WTC11 (cell line): ENCODE measurements around the gene BBS9. TPM values are rescaled to one million over a fixed set of nuclear protein-coding genes. Genes with fewer than 3 reads are reported as not detected.

ENCODE experiments used
- ATAC-seq: fragments of 200-7000 bp; cut with Tn5 transposase; 2 replicates; pipeline ENCODE4 v1.10.0; 2021; ENCODE audit warnings: mild to moderate bottlenecking, moderate library complexity
- CTCF ChIA-PET: fragments of 300-600 bp; sonication (Branson Sonifier 250); formaldehyde crosslinking; loops from one replicate; lab custom pipeline; 2021; ENCODE audit warnings: antibody characterized with exemption; lab: Charles Lee
- POLR2A ChIA-PET: fragments of 350-600 bp; sonication (Branson Sonifier 250); formaldehyde crosslinking; loops from one replicate; lab custom pipeline; 2021; ENCODE audit warnings: antibody characterized with exemption; lab: Charles Lee
- DNase-seq: peaks from one replicate; pipeline ENCODE4 v3.0.0; 2021; ENCODE audit warnings: low spot score
- H3K27ac Mint-ChIP-seq: 2 replicates; pipeline ENCODE4 v1.8.0; 2021; ENCODE audit warnings: mixed read lengths
- H3K27me3 Mint-ChIP-seq: 2 replicates; pipeline ENCODE4 v1.8.0; 2021; ENCODE audit warnings: low read depth, mild to moderate bottlenecking, moderate library complexity, mixed read lengths
- H3K36me3 Mint-ChIP-seq: 2 replicates; pipeline ENCODE4 v1.8.0; 2021; ENCODE audit warnings: mixed read lengths
- H3K4me1 Mint-ChIP-seq: 2 replicates; pipeline ENCODE4 v1.8.0; 2022; ENCODE audit warnings: mixed read lengths
- H3K4me3 Mint-ChIP-seq: 2 replicates; pipeline ENCODE4 v1.8.0; 2021; ENCODE audit warnings: mild to moderate bottlenecking, moderate library complexity, mixed read lengths
- H3K9me3 Mint-ChIP-seq: 2 replicates; pipeline ENCODE4 v1.8.0; 2021; ENCODE audit warnings: mixed read lengths
- FOXJ3 ChIP-seq: sonication (generic); formaldehyde crosslinking; IDR thresholded peaks from 2 replicates; pipeline ENCODE4 v1.9.0; 2021; ENCODE audit warnings: missing genetic modification reagents, mild to moderate bottlenecking, borderline replicate concordance
- FOXK1 ChIP-seq: sonication (generic); formaldehyde crosslinking; IDR thresholded peaks from 2 replicates; pipeline ENCODE4 v1.8.0; 2022; ENCODE audit warnings: mild to moderate bottlenecking, moderate library complexity, missing genetic modification reagents
- GABPB1 ChIP-seq: sonication (generic); formaldehyde crosslinking; IDR thresholded peaks from 2 replicates; pipeline ENCODE4 v1.8.1; 2023; ENCODE audit warnings: mild to moderate bottlenecking, missing genetic modification reagents
- NR1H2 ChIP-seq: sonication (generic); formaldehyde crosslinking; IDR thresholded peaks from 2 replicates; pipeline ENCODE4 v1.9.0; 2021; ENCODE audit warnings: mild to moderate bottlenecking, moderate library complexity, missing genetic modification reagents
- NR2C2 ChIP-seq: sonication (generic); formaldehyde crosslinking; IDR thresholded peaks from 2 replicates; pipeline ENCODE4 v1.8.0; 2022; ENCODE audit warnings: mild to moderate bottlenecking, missing genetic modification reagents
- SMAD3 ChIP-seq: sonication (generic); formaldehyde crosslinking; IDR thresholded peaks from 2 replicates; pipeline ENCODE4 v1.8.0; 2022; ENCODE audit warnings: missing genetic modification reagents, mild to moderate bottlenecking, borderline replicate concordance
- TEAD4 ChIP-seq: sonication (generic); formaldehyde crosslinking; IDR thresholded peaks from 2 replicates; pipeline ENCODE4 v1.8.0; 2022; ENCODE audit warnings: mild to moderate bottlenecking, missing genetic modification reagents
- TP53 ChIP-seq: sonication (generic); formaldehyde crosslinking; IDR thresholded peaks from 2 replicates; pipeline ENCODE4 v1.8.1; 2023; ENCODE audit warnings: mild to moderate bottlenecking, missing genetic modification reagents
- ZNF219 ChIP-seq: sonication (generic); formaldehyde crosslinking; IDR thresholded peaks from 2 replicates; pipeline ENCODE4 v1.8.0; 2023; ENCODE audit warnings: missing genetic modification reagents, mild to moderate bottlenecking, borderline replicate concordance
- ZNF317 ChIP-seq: sonication (generic); formaldehyde crosslinking; IDR thresholded peaks from 2 replicates; pipeline ENCODE4 v1.8.1; 2023; ENCODE audit warnings: low read depth, mild to moderate bottlenecking, moderate library complexity, missing genetic modification reagents, borderline replicate concordance
- ZNF416 ChIP-seq: fragments of 250-450 bp; sonication (Bioruptor Pico); IDR thresholded peaks from 2 replicates; pipeline ENCODE4 v1.9.0; 2021; ENCODE audit warnings: mild to moderate bottlenecking, inconsistent platforms
- ZNF423 ChIP-seq: fragments of 250-450 bp; sonication (Bioruptor Pico); IDR thresholded peaks from 2 replicates; pipeline ENCODE4 v2.1.2; 2022; ENCODE audit warnings: mild to moderate bottlenecking, moderate library complexity
- ZNF671 ChIP-seq: fragments of 250-450 bp; sonication (Bioruptor Pico); IDR thresholded peaks from 2 replicates; pipeline ENCODE4 v1.8.0; 2021; ENCODE audit warnings: mild to moderate bottlenecking
- total RNA-seq: library from RNA; stranded (reverse); gene quantifications from 3 replicates; pipeline ENCODE4 v1.2.3, GENCODE V29; 2021
- TF ChIP-seq, protein P1 (sequence below): fragments of 250-450 bp; sonication (Bioruptor Pico); conservative IDR thresholded peaks from 2 replicates; pipeline ENCODE4 v1.9.0; 2021; ENCODE audit warnings: mild to moderate bottlenecking
- TF ChIP-seq, protein P2 (sequence below): fragments of 250-450 bp; sonication (Bioruptor Pico); IDR thresholded peaks from 2 replicates; pipeline ENCODE4 v1.9.0; 2021; ENCODE audit warnings: mild to moderate bottlenecking
- TF ChIP-seq, protein P3 (sequence below): sonication (generic); formaldehyde crosslinking; IDR thresholded peaks from 2 replicates; pipeline ENCODE4 v1.8.0; 2022; ENCODE audit warnings: missing genetic modification reagents
- TF ChIP-seq, protein P4 (sequence below): sonication (generic); formaldehyde crosslinking; IDR thresholded peaks from 2 replicates; pipeline ENCODE4 v1.8.1; 2022; ENCODE audit warnings: low read depth, mild to moderate bottlenecking, moderate library complexity, missing genetic modification reagents, borderline replicate concordance
- TF ChIP-seq, protein P5 (sequence below): sonication (generic); formaldehyde crosslinking; IDR thresholded peaks from 2 replicates; pipeline ENCODE4 v1.8.0; 2022; ENCODE audit warnings: mild to moderate bottlenecking, missing genetic modification reagents

The BBS9 gene
- total RNA-seq, 1 experiment from 2014 or later = 56.6 TPM

DNA sequence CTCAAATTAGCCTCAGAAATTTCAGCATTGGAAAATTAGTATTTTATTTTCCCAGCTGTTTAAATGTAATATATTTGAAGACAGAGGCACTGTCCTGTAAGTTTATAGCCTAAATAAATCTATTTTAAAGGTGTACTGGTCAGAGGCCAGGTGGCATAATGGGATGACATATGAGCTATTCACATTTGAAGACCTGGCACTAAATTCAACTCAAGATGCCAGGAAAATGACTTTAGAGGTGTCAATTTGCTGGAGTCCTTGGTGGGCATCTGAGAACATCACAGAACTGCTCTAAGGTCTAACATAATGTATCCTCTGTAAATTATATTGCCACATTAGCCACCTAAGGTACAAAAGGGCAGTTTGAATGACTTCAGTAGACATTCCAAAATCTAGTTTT is 427.1 kb downstream of the BBS9 start:
- Mint-ChIP-seq H3K4me3 (no peak overlapping the region), H3K4me1 (no peaks in the 10 kb centered on the region)
- CTCF ChIA-PET = no interaction called here
- TF ChIP-seq, protein P1, sequence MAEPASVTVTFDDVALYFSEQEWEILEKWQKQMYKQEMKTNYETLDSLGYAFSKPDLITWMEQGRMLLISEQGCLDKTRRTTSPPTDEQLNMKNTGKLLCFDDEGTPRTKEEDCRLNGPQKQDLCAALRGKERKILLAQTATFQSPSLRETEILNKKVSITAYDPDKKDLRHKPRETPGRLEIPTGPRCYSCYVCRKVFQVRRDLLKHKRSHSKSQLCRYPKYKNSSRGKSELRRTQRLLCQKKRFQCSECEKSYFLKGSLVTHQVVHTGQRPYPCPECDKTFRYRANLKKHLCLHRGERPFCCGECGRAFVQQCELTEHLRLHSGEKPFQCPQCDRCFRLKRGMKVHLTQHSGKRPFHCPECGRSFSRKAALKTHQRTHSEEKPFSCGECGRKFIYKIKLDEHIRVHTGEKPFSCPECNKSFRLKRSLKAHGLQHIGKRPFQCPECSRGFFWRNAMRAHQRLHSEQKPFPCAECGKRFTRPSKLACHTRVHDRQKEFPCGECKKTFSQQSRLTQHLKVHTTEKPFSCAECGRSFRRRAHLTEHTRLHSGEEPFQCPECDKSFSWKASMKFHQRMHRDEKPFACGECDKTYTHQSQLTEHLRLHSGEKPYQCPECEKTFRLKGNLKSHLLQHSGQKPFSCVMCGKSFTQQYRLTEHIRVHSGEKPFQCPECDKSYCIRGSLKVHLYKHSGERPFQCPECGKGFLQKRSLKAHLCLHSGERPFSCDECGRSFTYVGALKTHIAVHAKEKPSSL = no peak
- TF ChIP-seq ZNF416 (CRISPR knock-in tag) (no peak), ZNF219 (no peak), ZNF317 (CRISPR knock-in tag) (no peak), ZNF423 (CRISPR knock-in tag) (no peak), ZNF671 (no peak), FOXJ3 (CRISPR knock-in tag) (no peak)
- TF ChIP-seq, protein P2, sequence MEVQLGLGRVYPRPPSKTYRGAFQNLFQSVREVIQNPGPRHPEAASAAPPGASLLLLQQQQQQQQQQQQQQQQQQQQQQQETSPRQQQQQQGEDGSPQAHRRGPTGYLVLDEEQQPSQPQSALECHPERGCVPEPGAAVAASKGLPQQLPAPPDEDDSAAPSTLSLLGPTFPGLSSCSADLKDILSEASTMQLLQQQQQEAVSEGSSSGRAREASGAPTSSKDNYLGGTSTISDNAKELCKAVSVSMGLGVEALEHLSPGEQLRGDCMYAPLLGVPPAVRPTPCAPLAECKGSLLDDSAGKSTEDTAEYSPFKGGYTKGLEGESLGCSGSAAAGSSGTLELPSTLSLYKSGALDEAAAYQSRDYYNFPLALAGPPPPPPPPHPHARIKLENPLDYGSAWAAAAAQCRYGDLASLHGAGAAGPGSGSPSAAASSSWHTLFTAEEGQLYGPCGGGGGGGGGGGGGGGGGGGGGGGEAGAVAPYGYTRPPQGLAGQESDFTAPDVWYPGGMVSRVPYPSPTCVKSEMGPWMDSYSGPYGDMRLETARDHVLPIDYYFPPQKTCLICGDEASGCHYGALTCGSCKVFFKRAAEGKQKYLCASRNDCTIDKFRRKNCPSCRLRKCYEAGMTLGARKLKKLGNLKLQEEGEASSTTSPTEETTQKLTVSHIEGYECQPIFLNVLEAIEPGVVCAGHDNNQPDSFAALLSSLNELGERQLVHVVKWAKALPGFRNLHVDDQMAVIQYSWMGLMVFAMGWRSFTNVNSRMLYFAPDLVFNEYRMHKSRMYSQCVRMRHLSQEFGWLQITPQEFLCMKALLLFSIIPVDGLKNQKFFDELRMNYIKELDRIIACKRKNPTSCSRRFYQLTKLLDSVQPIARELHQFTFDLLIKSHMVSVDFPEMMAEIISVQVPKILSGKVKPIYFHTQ (CRISPR knock-in tag) = no peak
- TF ChIP-seq, protein P3, sequence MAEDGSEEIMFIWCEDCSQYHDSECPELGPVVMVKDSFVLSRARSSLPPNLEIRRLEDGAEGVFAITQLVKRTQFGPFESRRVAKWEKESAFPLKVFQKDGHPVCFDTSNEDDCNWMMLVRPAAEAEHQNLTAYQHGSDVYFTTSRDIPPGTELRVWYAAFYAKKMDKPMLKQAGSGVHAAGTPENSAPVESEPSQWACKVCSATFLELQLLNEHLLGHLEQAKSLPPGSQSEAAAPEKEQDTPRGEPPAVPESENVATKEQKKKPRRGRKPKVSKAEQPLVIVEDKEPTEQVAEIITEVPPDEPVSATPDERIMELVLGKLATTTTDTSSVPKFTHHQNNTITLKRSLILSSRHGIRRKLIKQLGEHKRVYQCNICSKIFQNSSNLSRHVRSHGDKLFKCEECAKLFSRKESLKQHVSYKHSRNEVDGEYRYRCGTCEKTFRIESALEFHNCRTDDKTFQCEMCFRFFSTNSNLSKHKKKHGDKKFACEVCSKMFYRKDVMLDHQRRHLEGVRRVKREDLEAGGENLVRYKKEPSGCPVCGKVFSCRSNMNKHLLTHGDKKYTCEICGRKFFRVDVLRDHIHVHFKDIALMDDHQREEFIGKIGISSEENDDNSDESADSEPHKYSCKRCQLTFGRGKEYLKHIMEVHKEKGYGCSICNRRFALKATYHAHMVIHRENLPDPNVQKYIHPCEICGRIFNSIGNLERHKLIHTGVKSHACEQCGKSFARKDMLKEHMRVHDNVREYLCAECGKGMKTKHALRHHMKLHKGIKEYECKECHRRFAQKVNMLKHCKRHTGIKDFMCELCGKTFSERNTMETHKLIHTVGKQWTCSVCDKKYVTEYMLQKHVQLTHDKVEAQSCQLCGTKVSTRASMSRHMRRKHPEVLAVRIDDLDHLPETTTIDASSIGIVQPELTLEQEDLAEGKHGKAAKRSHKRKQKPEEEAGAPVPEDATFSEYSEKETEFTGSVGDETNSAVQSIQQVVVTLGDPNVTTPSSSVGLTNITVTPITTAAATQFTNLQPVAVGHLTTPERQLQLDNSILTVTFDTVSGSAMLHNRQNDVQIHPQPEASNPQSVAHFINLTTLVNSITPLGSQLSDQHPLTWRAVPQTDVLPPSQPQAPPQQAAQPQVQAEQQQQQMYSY = no peak
- TF ChIP-seq, protein P4, sequence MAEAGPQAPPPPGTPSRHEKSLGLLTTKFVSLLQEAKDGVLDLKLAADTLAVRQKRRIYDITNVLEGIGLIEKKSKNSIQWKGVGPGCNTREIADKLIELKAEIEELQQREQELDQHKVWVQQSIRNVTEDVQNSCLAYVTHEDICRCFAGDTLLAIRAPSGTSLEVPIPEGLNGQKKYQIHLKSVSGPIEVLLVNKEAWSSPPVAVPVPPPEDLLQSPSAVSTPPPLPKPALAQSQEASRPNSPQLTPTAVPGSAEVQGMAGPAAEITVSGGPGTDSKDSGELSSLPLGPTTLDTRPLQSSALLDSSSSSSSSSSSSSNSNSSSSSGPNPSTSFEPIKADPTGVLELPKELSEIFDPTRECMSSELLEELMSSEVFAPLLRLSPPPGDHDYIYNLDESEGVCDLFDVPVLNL = no peak
- TF ChIP-seq, all 79 proteins: peak for 0
- POLR2A ChIA-PET = no interaction called here
- Mint-ChIP-seq H3K9me3 (no peaks in the 10 kb centered on the region), H3K27ac (no peak overlapping the region), H3K36me3 (no peaks in the 10 kb centered on the region), H3K27me3 (no peaks in the 10 kb centered on the region)
- ATAC-seq (no peak), DNase-seq (no peak)

DNA sequence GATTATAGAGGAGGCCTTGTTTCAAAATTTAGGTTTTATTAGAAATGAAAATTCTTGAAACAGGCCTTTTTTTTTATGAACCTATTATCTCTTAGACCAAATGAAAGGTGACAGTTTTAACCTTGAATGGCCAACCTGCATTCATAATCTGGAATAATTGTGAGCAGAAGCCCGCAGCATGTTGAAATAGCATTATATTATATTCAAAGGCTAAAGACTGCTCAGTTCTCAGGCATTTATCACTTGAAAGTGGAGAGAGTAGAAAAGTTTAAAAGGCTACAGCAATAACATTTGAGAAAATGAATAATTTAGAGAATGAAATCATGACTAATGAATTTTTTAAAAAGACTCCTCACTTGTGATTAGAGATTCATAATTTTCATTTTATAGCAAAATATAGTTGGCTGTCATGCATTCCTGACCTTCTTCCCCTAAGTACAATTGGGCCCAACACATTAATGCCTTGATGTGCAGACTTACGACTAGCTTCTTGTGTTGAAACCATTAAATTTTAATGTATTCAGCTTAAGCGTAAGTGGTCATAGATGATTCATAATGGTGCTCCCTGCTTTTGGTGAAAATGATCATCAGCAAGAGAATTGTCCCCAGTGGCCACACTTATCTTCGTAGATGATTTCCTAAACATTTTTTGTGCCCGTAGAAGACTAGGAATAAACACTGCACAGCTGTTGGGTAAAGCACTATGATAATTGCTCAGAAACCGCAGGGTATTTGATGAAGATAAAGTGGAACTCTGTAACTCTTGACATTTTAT is 429.4 kb downstream of the BBS9 start:
- no peak for DNase-seq
- CTCF ChIA-PET = interaction anchor here (0.6 to 1.2 kb wide), 2 partner anchors 99 to 450 kb away, joined by 3 to 4 read pairs; partner anchors contain the start of gene RP9
- no peak for ATAC-seq
- POLR2A ChIA-PET = no interaction called here
- H3K4me3 Mint-ChIP-seq = no peak overlapping the region
- no peaks in the 10 kb centered on the region for H3K4me1 Mint-ChIP-seq
- H3K27me3 Mint-ChIP-seq = no peaks in the 10 kb centered on the region
- H3K9me3 Mint-ChIP-seq = no peaks in the 10 kb centered on the region
- no peaks in the 10 kb centered on the region for H3K36me3 Mint-ChIP-seq
- H3K27ac Mint-ChIP-seq = no peak overlapping the region
- TF ChIP-seq, protein P5, sequence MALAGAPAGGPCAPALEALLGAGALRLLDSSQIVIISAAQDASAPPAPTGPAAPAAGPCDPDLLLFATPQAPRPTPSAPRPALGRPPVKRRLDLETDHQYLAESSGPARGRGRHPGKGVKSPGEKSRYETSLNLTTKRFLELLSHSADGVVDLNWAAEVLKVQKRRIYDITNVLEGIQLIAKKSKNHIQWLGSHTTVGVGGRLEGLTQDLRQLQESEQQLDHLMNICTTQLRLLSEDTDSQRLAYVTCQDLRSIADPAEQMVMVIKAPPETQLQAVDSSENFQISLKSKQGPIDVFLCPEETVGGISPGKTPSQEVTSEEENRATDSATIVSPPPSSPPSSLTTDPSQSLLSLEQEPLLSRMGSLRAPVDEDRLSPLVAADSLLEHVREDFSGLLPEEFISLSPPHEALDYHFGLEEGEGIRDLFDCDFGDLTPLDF (CRISPR knock-in tag) = no peak
- TF ChIP-seq TEAD4 (CRISPR knock-in tag) (no peak), ZNF416 (CRISPR knock-in tag) (no peak), TP53 (CRISPR knock-in tag) (no peak), NR1H2 (CRISPR knock-in tag) (no peak), SMAD3 (CRISPR knock-in tag) (no peak), GABPB1 (CRISPR knock-in tag) (no peak), ZNF671 (no peak), NR2C2 (CRISPR knock-in tag) (no peak), FOXK1 (CRISPR knock-in tag) (no peak)
- TF ChIP-seq, protein P4 = no peak
- TF ChIP-seq, protein P1 = no peak
